Endothelial cell of hepatic sinusoid (primary cell): ENCODE results near the gene FBXW8.
"Not testable (repeated sequence)": the region's sequence is repeated elsewhere in the genome, so short reads cannot be mapped to it uniquely, and the experiment has no call there.

Experiments
- in situ Hi-C: cut with HindIII; loops from 2 replicates; pipeline ENCODE4 v1.10.0; 2017; ENCODE audit warnings: low sequenced_read_pairs

Gene FBXW8

DNA sequence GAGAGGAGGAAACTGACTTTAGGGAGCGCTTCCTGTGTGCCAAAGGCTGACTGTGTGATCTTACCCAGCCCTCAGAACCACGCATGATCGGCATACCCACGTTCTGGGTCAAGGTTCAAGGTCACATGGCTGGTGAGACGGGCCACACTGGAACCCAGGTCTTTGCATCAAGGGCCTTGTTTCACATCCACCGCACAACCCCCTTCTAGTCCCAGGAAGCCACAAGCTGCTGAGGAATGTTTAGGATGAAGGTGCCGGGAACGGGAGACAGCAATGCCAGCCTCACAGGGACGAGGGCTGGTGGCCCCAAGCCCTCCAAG lies 137.8 kb downstream of the FBXW8 start:
- in situ Hi-C loops: no loop called here

DNA sequence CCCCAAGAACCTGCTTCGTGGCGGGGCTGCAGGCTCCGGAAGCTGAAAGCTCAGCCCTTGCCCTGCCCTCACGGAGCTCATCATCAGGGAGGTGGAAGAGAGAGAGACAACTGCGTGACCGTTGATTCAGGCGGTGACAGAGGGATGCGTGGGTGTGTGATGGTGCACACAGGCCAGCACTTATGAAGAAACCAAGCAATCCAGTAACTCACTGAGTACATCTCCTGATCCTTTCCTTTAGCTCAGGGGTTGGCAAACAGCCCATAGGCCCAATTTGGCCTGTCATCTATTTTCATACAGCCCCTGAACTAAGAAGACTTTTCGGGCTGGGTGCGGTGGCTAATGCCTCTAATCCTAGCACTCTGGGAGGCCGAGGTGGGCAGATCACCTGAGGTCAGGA lies 138.5 kb downstream of the FBXW8 start:
- in situ Hi-C loops: no loop called here

DNA sequence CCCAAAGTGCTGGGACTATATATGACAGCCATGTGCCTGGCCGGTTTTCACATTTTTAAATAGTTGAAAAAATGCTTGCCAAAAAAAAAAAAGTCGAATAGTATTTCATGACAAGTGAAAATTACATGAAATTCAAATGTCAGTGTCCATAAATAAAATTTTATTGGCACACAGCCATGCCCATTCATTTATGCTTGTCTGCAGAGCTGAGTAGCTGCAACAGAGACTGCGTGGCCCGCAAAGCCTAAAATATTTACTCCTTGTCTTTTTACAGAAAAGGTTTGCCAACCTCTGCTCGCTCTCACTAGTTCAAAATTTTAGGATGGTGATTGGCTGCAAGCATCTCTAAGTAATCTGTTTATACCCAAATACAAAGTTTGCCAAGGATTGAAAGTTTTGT lies 139.3 kb downstream of the FBXW8 start:
- in situ Hi-C loops: no loop called here

DNA sequence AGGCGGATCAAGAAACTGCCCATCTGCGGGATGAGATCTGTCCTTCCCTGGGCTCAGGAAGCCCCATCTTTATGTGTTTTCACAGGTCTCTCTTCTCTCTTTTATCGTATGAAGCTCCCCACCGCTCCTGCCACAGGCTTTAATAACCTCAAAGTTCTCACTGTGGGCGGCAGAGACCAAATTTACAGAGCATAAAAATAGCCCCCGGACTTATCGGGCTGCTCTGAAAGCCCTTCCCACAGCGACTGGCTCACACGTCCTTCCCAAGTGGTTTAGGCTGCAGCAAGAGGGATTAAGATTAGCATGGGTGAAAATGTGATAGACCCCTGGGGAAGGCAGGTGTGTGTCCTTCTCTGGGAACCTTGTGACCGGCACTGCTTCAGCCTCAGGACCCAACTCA lies 140.6 kb downstream of the FBXW8 start:
- in situ Hi-C loops: no loop called here

DNA sequence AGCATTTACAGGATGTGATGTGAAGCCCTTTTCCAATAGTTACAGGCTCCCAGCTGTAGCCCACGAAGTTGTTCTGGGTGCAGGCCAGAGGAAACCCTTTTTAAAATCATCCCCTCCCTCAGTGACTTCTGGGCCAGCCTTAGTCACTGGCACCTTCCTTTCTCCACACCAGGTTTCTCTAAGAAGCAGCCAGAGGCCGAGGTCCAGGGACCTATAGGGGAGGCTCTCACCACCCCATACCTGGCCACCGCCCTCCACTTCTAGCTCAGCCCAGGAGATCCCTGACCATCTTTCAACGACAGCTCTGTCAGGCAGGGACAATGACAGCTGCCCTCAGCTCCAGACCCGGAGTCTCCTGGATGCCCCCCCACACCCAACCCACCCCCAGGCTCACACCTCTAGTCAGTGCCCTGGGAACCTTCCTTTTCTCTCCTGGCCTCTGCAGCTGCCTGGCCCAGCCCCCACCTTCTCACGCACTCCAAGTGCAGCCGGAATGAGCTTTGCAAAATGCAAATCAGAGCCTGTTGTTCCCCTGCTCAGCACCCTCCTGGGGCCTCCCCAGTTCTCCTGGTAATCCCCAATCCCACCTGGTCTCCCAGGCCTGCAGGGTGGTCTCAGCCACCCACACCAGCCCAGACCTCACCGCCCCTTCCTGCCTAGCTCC lies 141.8 kb downstream of the FBXW8 start:
- in situ Hi-C loops: no loop called here

DNA sequence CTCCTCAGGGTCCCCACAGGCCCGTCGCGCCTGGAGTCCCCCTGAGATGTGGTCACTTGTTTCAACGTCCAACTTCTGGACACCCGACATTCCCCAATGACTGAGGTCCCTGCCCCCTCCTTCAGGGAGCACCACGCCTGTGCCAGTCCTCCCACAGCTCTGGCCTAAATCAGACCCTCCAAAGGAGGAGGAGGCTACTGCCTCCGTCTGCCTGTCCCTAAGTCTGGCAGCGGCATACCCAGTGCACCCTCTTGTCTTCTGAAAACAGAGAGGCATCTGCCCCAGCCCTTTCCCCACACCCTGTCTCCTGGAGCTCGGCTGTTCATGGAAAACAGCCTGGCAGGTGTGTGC lies 142.3 kb downstream of the FBXW8 start:
- in situ Hi-C loops: no loop called here

DNA sequence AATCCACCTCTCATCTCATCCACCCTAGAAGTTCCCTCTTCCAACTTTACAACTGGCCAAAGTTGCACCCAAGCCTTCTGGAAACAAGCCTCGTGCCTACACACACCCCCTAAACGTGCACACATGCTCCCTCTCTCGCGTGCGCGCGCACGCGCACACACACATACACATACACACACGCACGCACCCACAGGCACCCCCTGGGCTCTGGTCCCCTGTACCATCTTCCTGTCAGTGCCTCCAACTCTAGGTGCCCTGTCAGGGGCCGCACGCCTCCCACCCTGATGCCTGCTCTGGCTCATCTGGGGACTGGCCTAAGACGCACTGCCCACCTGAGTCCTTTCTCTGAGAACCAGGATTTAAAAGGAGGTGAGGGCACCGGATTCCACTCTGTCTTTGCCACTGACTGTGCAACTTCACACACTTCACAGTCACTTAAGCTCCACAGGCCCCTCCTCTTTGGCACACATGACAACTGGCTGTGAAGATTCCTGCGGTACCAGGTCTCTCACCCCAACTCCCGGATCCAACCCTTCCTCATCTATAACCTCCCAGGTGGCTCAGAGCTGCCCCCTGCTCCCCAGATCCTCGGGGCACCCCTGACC lies 142.9 kb downstream of the FBXW8 start:
- in situ Hi-C loops: no loop called here

DNA sequence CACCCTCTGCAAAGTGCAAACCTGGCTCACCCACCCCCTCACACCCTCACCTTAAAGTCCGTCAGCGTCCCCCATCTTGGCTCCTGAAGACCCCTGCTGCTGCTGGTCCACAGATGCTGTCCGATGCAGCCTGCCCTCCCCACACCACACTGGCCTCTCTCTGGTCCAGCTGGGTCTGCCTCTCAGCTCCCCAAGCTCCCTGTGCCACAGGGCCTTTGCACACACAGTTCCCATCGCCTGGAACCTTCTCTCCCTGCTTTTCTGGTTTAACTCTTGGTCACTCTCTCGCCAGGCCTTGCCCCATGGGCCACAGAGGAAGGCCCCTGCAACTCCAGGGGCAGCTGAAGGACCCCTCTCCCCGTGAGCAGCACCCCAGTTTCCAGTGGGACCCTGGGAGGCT lies 143.5 kb downstream of the FBXW8 start:
- in situ Hi-C loops: no loop called here

DNA sequence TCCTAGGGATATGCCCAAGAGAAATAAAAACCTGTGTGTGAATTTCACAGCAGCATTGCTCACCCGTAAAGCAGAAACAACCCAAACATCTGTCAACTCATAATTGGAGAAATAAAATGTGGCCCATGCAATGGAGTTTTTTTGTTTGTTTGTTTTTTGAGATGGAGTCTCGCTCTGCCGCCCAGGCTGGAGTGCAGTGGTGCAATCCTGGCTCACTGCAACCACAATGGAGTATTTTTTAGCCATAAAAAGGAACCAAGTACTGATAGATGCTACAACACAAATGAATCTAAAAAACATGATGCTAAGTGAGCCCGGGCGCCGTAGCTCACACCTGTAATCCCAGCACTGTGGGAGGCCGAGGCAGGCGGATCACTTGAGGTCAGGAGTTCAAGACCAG lies 146.9 kb downstream of the FBXW8 start:
- in situ Hi-C loops: not testable (repeated sequence)

DNA sequence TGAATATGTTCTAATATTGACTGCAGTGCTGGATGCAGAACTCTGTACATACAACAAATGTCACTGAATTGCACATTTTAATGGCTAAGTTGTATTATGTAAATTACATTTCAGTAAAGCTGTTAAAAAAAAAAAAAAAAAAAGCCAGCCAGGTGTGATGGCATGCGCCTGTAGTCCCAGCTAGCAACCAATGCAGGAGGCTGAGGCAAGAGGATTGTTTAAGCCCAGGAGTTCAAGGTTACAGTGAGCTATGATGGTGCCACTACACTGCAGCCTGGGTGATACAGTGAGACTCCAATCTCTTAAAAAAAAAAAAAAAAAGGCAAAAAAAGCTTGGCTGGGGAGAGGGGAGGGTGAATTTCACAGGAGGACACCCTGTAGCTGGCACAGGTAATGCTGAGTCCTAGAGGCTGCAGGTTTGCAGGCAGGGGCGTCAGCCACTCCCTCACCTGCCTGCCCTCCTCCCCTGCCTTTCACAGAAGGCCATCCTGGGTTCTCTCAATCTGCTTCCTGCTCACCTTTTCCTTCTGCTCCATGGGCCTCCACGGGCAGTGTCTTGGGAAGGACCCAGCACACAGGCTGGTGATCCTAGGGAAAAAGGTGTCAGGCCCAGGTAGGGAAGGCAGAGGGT lies 147.8 kb downstream of the FBXW8 start:
- in situ Hi-C loops: no loop called here

DNA sequence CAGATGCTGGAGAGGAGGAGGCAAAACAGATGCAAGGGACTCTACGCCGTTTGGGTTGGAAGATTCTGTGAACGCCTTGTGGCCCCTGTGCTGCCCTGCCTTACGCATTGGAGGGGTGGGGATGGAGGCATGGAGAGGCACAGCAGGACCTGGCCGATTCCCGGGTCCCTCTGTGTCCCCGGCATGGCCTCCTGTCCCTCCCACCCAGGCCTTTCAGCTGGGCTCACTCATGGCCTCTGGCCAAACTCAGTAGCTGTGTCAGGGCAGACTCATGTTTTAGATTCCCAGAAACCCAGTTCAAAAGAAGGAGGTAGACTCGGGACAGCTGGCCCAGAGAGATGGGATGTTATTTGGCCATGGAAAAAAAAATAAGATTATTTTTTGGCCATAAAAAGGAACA lies 148.4 kb downstream of the FBXW8 start:
- in situ Hi-C loops: no loop called here

DNA sequence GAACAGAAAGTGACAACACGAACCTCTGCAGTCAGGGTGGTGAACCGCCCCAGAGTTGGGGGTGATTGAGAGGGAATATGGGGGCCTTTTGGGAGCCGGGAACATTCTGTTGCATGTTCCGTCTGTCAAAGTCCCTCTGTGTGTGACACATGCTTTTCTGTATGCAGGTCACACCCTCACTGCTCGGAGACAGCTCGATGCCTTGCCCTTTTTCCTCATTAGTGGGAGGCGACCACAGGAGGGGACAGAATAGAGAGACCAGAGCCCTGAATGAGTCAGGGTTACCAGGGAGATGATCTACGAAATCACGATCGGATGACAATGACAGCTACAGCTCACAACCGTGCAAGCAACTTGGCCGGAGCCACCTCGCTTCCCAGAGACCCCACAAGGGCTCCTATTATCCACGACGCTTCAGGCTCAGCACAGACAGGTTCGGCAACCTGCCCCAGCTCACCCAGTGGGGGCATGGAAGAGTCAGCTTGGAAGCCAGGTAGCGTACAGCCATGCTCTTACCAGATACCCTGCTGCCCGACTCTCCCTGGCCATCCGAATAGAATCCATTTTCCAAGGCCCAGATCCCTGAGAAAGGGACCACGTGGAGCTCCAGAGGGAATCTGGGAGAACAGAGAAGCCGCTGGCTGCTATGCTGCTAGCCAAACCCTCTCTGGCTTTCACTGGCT lies 149.6 kb downstream of the FBXW8 start:
- in situ Hi-C loops: no loop called here

DNA sequence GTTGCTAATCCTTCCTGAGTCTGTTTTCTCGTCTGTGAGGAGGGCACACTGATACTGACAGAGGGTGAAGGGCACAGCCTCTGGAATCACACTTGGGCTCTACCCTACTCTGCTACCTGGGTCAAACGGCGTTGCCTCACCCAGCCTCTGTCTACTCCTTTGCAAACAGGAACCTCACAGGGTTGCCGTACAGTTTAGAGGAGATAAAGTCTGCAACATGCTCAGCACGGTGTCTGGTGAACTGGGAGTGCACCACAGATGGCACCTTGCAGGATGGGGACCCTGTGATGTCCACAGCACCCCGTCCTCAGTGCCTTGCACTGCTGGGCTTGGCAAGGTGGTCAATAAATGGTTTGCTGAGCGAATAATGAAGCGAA lies 150.2 kb downstream of the FBXW8 start:
- in situ Hi-C loops: no loop called here

DNA sequence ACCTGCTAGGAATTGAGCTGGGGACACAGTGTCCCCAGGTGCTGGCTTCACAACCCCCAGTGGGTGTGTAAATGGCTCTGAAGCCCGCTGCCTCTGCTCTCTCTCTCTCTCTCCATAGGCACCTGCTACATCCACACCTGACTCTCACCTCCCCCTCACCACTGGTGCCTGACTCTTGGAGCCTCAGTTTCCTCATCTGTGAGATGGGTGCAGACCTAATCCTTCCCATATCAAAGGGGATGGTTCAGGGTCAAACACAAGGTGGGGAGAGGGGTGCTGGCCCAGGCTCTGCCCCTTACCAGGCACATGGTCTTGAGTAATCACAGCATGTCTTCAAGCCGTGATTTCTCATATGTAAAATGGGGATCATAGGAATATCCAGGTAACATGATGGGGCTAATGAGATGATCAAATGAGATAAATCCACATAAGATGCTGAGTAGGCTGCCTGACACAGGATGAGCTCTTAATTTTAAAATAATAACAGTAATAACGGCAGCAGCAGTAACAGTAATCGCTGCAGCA lies 150.9 kb downstream of the FBXW8 start:
- in situ Hi-C loops: no loop called here

DNA sequence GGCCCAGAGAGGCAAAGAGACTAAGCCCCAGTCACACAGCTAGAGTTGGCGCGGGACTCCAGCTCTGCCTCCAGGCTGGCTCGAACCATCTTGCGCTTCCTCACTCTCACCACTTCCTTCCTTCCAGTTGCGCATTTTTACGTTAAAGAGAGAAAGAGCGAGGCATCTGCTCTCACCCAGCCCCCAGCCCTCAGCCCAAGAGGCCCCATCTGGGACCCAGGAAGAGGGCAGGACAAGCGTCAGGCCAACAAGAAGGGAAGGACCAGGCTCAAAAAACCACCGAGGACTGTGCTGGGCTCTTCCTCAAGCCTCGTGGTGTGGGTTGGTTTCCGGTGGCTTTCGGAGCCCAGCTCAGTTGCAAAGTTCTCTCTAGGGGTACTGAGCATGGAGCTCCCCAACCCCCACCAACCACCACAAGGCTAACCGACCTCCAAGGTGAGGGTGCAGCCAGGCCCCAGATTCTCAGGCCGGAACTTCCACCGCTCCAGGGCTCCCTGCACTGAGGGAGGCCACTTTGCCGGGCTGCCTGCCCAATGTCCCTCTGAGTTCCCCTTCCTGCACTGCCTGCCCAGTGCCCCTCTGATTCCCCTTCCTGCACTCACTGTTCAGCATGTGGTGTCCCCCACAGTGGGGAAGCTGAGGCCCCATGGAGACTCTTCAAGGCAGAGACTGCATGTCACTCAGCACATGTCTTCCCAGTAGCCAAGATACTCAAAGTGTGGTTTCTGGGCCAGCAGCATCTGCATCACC lies 152.6 kb downstream of the FBXW8 start:
- in situ Hi-C loops: no loop called here

DNA sequence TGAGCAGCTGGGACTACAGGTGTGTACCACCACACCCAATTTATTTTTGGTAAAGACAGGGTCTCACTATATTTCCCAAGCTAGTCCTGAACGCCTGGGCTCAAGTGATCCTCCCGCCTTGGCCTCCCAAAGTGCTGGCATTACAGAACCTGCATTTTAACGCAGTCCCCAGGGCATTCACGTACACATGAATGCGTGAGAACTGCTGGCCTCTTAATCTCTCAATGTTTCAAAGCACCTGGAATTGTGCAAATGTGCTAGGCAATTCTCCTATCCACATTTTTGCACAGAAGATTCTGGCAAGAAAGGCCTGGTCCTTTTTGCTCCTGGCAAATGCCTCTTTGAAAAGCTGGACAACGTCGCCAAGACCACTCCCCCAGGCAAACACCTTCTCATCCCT lies 153.3 kb downstream of the FBXW8 start:
- in situ Hi-C loops: no loop called here

DNA sequence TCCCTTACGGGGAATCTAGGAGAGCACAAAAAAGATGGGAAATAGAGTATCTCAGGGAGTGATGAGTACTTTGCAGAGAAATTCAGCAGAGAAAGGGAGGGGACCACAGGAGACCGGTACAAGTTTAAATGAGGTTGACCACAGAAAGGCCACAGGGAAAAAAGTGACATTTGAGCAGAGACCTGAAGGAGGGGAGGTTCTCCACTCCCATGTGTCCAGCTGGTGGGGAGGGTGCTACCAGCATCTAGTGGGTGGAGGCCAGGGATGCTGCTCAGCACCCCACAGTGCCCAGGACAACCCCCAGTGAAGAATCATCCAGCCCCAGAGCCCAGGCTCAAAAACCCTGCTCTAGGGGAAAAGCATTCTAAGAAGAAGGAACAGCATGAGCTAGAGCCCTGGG lies 153.8 kb downstream of the FBXW8 start:
- in situ Hi-C loops: no loop called here

DNA sequence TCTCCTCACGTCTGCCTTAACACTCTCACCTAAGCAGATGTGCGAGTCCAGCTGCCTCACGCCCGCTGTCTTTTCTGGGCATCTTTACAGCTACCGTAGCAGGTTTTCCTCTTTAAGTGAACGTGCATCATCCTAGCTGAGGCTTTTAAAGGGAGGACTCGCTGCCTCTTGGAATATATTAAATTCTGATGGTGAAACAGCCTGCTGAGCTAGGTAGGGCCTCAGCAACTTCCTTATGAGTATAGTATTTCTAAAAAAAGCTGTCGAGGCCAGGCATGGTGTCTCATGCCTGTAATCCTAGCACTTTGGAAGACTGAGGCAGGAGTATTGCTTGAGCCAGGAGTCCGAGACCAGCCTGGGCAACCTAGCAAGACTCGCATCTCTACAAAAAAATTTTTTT lies 156.3 kb downstream of the FBXW8 start:
- in situ Hi-C loops: no loop called here

DNA sequence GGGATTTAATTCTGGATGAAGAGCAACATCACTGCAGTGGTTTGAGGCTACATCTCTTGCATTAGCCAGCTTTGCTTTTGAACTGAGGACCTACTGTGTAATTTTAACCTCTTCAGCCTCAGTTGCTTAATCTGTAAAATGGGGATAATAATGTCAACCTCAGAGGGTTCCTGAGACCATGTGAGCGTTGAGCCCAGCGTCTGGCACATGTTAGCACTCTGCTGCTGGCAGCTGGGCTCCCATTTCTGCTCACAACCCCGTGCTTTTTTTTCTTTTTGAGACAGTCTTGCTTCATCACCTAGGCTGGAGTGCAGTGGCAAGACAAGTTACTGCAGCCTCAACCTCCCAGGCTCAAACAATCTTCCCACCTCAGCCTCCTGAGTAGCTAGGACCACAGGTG lies 156.9 kb downstream of the FBXW8 start:
- in situ Hi-C loops: no loop called here

DNA sequence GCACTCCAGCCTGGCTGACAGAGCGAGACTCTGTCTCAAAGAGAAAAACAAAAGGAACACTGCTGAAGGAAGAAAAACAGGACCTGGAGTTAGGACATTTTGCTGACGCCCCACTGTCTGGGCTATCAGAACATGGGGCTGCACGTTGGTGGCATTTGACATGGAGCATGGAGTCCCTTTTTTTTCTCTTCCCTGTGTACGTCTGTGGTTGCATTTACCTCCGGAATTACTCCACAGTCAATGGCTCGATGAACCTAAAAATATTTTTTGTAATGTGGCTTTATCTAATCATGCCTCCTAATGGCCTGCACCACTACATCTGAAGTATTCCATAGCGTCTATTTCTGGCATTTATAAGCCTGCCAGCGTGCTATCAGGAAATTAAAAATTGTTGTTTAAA lies 157.7 kb downstream of the FBXW8 start:
- in situ Hi-C loops: no loop called here

DNA sequence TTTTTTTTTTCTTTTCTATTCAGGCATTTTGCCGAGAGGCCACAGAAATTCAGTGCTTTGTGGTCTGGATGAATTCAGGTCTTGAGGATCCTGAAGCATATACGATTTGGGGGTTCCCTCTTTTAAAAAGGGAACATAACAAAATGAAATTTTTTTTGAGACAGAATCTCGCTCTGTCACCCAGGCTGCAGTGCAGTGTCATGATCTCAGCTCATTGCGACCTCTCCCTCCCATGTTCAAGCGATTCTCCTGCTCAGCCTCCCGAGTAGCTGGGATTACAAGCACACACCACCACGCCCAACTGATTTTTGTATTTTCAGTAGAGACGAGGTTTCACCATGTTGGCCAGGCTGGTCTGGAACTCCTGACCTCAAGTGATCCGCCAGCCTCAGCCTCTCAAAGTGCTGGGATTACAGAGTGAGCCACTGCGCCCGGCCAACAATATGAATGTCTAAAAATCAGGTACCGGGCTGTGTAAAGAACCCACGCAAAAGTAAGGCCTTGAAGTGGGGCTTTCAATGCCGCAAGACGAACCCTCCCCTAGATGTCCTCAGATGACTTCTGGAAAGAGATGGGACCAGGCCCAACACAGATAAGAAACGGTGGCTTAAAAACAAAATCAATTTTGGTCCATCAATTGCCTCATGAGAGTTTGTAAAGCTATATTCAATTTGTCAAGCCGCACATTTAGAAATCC lies 158.5 kb downstream of the FBXW8 start:
- in situ Hi-C loops: no loop called here
